Breast epithelium (tissue), 3 donors: ENCODE data around the gene ANKMY1.

Source experiments
- CTCF ChIP-seq, 3 donors: fragments of 450-650 bp; IDR thresholded peaks; one replicate each; pipeline ENCODE4 v1.5.1; 2016 to 2017; ENCODE audit warnings: antibody characterized with exemption in 3 of 3, mild to moderate bottlenecking in 3 of 3, moderate library complexity in 3 of 3
- POLR2A ChIP-seq: fragments of 450-650 bp; IDR thresholded peaks from one replicate; pipeline ENCODE4 v1.6.1; 2016; ENCODE audit warnings: antibody characterized with exemption, mild to moderate bottlenecking, moderate library complexity
- POLR2AphosphoS5 ChIP-seq, 3 donors: sonication (generic); formaldehyde crosslinking; IDR thresholded peaks; one replicate each; pipeline ENCODE4 v1.6.1; 2017; ENCODE audit warnings: antibody characterized with exemption in 3 of 3

GRCh38 chr2:240465268-240465764, 92.5 kb downstream of the ANKMY1 start:
- TF ChIP-seq CTCF (IDR thresholded peaks at IDR 0.05): no peak
- no peak for TF ChIP-seq POLR2AphosphoS5 (IDR thresholded peaks at IDR 0.05)
- TF ChIP-seq POLR2A: no peak
